PC-3 (cell line): ENCODE results near the gene NRARP.

Source experiments
- CTCF ChIP-seq: fragments of 300-600 bp; sonication (generic); conservative IDR thresholded peaks from 2 replicates; pipeline ENCODE4 v1.5.1; 2017; ENCODE audit warnings: antibody characterized with exemption, low read depth, mild to moderate bottlenecking, low read length
- EZH2phosphoT487 ChIP-seq: fragments of 300-600 bp; sonication (generic); IDR thresholded peaks from 2 replicates; pipeline ENCODE4 v1.6.1; 2018; ENCODE audit warnings: mild to moderate bottlenecking, antibody characterized with exemption, low read length, borderline replicate concordance

GRCh38 chr9:137320555-137321384 is 18.7 kb upstream of the NRARP start:
- TF ChIP-seq CTCF (no peak), EZH2phosphoT487 (no peak)
